ENCODE results near the gene ENG. TPM values are rescaled to one million over a fixed set of nuclear protein-coding genes. Genes with fewer than 3 reads are reported as not detected.

ENG gene
- total RNA-seq: 10 to 100 TPM in 3 of 8 experiments, 1 to 10 TPM in 2, under 1 TPM in 3; 0.21 to 28.1 (median 2.4) TPM

DNA sequence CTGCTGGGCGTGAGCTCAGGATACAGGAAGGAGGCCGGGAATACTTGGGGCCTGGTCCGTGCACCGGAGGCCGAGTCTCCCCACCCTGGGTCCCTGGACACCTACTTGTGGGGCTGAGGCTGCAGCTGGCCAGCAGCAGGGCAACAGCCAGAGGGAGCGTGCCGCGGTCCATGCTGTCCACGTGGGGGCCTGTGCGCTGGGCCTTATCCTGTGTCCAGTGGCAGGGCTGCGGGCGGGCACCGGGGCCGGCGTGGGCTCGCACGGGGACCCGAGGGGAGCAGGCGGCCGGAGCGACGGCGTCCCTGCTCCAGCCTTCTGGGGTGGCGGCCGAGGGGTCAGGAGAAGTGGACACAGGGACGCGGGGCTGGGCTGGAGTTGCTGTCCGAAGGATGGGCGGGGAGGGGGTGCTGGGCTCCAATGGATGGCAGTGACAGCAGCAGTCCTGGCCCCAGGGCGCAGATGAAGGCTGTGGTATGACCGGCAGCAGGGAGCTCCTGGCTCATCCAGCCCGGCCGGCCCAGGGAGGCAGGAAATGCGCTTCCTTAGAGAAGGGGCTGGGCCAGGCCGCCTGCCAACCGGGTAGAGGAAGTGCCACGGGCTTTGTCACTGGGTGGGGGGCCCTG, at the start of gene ENG:
TSS of gene ENG (minus strand) at position 475 of the 623 bp plus-strand sequence. CDS start at position 172, 303 bp downstream.
- in situ Hi-C loops (cut with MboI; ENCODE audit: low pct_unique_long_range_greater_than_20kb in 2 of 9, low sequenced_read_pairs in 9 of 9, unreplicated experiment in 9 of 9): no loop called here
- Histone ChIP-seq H3K4me1 (replicated peaks in 1 of 2) (peaks cover 0 to 14% of the 10 kb centered on the region in 2 donors), H3K27ac (no peak within 1 kb of the TSS), H3K4me3 (no peak within 1 kb of the TSS)
- WGBS, 10 experiments: 64 to 73% methylated on average over 5 of the region's 37 CpGs; no CpG with 5 or more reads in 8 of the 10 experiments
- peak; percentile 64 to 85 (median 74) for ATAC-seq (replicated peaks in 6 of 8)

DNA sequence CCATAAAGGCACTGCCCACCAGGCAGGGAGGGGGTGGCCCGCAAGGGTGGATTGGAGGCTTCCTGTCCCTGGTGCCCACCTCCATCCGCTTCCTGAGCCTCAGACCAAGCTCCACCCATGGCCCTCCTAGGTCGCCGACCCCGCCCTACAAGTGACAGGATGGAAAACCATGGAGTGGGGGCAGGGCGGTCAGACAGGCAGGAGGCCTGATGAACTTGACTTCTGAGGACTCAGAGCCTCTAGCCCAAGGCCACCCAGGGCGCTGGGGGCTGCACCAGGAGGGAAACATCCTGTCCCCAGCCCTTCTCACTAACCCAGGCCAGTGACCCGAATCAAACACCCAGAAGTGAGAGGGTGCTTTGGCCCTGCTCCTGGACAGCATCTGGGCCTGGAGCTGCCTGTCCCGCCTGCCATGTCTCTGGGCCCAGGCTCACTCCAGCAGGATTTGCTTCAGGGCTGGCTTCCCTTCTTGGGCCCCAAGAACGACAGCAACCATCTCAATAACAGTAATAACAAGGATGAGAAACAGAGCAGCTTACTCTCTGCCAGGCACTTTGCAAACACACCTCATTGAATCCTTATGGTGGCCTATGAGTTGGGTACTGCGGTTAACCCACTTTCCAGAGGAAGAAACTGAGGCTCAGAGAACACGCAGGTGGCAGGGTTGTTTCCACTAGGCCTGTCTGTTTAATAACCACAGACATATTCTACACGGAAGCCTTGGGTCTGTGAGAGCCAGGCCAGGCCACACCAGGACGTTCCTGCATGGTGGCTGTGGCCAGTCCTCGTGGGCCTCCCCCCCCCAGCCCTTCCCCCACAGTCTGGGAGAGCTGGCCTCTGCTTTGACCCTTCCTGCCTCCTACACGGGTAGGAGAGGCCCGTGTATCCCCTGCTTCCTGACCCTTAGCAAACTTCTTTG, 49.4 kb upstream of the ENG start:
- no peak overlapping the region for H3K4me3 ChIP-seq
- ATAC-seq (replicated peaks in 6 of 8): peak in 3 of 8 experiments; percentile 8 to 47 (median 11)
- 0 to 70% (median 0%) methylated on average over 1 to 11 of the region's 17 CpGs; no CpG with 5 or more reads in 5 of the 10 experiments for WGBS, 10 experiments
- peak overlapping the region in 1 of 2 donors; percentile 49 for H3K27ac ChIP-seq
- H3K4me1 ChIP-seq (replicated peaks in 1 of 2): peaks cover 15 to 29% of the 10 kb centered on the region in 2 donors
- in situ Hi-C loops (cut with MboI; ENCODE audit: low pct_unique_long_range_greater_than_20kb in 2 of 9, low sequenced_read_pairs in 9 of 9, unreplicated experiment in 9 of 9): loop anchor here (25.0 kb wide), 1 partner anchor 317 kb away; no protein-coding TSS in a partner anchor

DNA sequence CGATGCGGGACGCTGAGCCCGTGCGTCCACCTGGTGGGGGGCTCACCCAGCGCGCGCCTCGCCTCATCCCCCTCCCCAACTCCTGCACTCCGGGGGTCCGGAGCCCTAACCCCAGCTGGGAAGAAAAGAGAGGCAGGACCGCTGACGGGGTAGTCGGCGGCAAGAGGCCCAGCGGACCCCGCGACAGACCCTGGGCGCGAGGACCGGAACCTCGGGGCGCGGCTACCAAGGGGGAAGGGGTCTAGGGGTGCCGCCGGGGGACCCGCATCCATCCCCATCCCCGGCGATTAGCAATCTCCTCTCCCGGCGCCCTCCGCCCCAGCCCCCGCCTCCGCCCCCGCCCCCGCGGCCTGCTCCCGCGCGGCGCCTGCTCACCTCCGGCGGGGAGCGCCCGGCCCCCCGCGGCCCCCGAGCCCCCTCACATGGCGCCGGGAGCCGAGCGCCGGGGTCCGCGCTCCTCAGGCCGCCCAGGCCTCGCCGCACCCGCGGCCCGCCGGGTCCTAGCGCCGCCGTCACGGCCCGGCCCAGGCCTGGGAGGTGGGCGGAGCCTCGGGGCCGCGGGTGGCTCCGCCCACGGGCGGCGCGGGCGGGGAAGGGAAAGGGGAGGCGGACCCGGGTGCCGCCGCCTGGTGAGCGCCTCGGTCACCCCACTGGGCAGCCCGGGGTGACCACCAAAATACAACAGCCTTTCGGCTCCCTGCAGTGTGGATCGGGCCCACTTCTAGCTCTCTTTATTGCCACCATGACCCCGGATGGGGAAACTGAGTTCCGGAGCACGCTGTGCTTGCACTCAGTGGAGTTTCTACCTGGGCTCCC, 44.9 kb upstream of the ENG start, which contains the start of gene ST6GALNAC6:
TSS of gene ST6GALNAC6 (minus strand) at position 476 of the 816 bp plus-strand sequence. CDS start 1,622 bp downstream, outside the sequence.
- H3K27ac ChIP-seq: peak within 1 kb of the TSS; percentile 10 to 20
- in situ Hi-C loops (cut with MboI; ENCODE audit: low pct_unique_long_range_greater_than_20kb in 2 of 9, low sequenced_read_pairs in 9 of 9, unreplicated experiment in 9 of 9): no loop called here
- peak; percentile 19 to 88 (median 80) for ATAC-seq (replicated peaks in 6 of 8)
- H3K4me3 ChIP-seq: peak within 1 kb of the TSS; percentile 55 to 89 (median 58)
- H3K4me1 ChIP-seq (replicated peaks in 1 of 2): peaks cover 7 to 27% of the 10 kb centered on the region in 2 donors
- 37% methylated on average over 2 of the region's 89 CpGs; no CpG with 5 or more reads in 9 of the 10 experiments for WGBS, 10 experiments

DNA sequence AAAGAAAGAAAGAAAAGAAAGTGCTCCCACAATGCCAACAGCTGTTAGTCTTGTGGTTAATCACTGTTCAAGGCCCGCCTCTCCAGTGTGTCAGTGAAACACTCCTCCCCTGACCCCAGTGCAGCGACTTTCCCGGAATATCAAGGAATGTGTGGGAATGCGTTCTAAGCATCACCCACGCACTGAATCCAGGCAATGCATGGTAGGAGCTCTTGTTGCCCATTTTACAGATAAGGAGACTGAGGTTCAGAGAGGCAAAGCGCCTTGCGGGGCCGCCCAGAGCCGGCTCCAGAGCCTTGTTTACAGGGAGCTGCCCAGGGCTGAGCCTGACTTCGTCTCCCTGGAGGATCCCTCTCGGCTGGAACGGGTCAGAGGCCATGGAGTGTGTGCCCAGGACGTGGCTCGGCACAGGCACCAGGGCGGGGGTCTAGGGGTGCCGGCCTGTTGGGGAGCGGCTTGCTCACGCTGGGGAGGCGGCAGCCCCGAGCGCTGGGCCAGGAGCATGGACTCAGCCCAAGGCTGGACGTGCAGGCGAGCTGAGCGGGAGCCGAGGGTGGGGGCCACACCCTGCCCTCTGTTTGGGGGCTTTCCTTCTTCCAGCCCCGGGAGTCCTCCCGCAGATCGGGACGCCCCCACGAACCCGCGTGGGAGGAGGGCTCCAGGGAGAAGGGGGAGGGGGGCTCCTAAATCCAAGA, 44.1 kb upstream of the ENG start:
- peak overlapping the region; percentile 55 to 89 (median 58) for H3K4me3 ChIP-seq
- 0 to 67% (median 3%) methylated on average over 1 to 11 of the region's 32 CpGs; no CpG with 5 or more reads in 1 of the 10 experiments for WGBS, 10 experiments
- peak overlapping the region; percentile 10 to 20 for H3K27ac ChIP-seq
- in situ Hi-C loops (cut with MboI; ENCODE audit: low pct_unique_long_range_greater_than_20kb in 2 of 9, low sequenced_read_pairs in 9 of 9, unreplicated experiment in 9 of 9): no loop called here
- peak; percentile 4 to 59 (median 25) for ATAC-seq (replicated peaks in 6 of 8)
- peaks cover 6 to 19% of the 10 kb centered on the region in 2 donors for H3K4me1 ChIP-seq (replicated peaks in 1 of 2)

DNA sequence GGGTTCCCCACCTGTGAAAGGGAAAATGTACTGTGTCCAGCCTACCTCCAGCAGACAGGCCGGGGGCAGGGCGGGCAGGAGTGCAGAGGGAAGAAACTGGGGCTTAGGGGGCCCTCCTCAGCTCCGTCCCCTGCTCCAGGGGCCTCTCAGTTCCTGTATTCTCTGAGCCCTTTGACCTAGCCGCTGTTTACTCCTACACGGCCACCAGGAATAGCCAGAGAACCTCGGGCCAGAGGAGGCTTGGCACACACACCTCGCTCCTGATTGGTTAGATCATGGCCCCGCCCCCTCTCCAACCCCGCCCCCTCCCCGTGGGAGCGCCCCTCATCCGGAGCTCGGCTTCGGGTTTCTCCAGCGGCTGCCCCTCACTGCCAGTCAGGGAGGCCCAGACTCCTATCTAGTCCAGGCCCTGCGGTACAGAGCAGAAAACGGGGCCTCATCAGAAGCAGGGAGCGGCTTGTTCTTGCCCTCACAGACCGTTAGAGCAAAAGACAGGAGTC, 42.8 kb upstream of the ENG start:
- H3K4me3 ChIP-seq: peak overlapping the region in 2 of 5 donors; percentile 2 to 10
- H3K27ac ChIP-seq: peak overlapping the region in 1 of 2 donors; percentile 56
- no CpG with 5 or more reads among the region's 19 CpGs for WGBS, 10 experiments
- ATAC-seq (replicated peaks in 6 of 8): peak; percentile 22 to 63 (median 56)
- in situ Hi-C loops (cut with MboI; ENCODE audit: low pct_unique_long_range_greater_than_20kb in 2 of 9, low sequenced_read_pairs in 9 of 9, unreplicated experiment in 9 of 9): no loop called here
- peaks cover 3 to 14% of the 10 kb centered on the region in 2 donors for H3K4me1 ChIP-seq (replicated peaks in 1 of 2)

GRCh38 chr9:127896395-127897192, 42.1 kb upstream of the ENG start:
- Histone ChIP-seq H3K4me3 (no peak overlapping the region), H3K4me1 (replicated peaks in 1 of 2) (peaks cover 3 to 14% of the 10 kb centered on the region in 2 donors), H3K27ac (peak overlapping the region in 1 of 2 donors; percentile 40)
- WGBS, 10 experiments: 58 to 100% (median 77%) methylated on average over 1 to 3 of the region's 16 CpGs; no CpG with 5 or more reads in 2 of the 10 experiments
- in situ Hi-C loops (cut with MboI; ENCODE audit: low pct_unique_long_range_greater_than_20kb in 2 of 9, low sequenced_read_pairs in 9 of 9, unreplicated experiment in 9 of 9): no loop called here
- no peak for ATAC-seq (replicated peaks in 6 of 8)

DNA sequence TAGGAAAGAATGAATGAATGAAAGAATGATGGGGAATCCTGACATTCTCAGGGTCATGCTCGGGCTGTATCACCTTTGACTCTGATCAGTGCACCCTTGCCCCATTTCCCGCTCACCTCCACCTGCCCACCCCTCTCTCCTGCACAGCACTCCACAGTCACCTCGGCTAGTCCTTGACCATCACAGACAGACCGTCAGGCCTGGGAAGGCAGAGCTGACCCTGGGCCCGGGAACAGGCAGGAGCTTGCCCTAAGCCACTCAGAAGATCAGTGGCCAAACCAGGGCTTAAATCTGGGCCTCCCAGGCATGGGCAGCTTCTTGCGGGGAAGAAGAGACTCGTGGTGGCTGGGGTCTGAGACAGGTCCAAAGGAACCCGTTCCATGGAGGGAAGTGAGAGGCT, 41.4 kb upstream of the ENG start:
- no peak overlapping the region for H3K27ac ChIP-seq
- H3K4me3 ChIP-seq: no peak overlapping the region
- no peak for ATAC-seq (replicated peaks in 6 of 8)
- in situ Hi-C loops (cut with MboI; ENCODE audit: low pct_unique_long_range_greater_than_20kb in 2 of 9, low sequenced_read_pairs in 9 of 9, unreplicated experiment in 9 of 9): no loop called here
- WGBS, 10 experiments: 86 to 100% (median 92%) methylated on average over 1 to 3 of the region's 8 CpGs; no CpG with 5 or more reads in 5 of the 10 experiments
- H3K4me1 ChIP-seq (replicated peaks in 1 of 2): peaks cover 3 to 14% of the 10 kb centered on the region in 2 donors

DNA sequence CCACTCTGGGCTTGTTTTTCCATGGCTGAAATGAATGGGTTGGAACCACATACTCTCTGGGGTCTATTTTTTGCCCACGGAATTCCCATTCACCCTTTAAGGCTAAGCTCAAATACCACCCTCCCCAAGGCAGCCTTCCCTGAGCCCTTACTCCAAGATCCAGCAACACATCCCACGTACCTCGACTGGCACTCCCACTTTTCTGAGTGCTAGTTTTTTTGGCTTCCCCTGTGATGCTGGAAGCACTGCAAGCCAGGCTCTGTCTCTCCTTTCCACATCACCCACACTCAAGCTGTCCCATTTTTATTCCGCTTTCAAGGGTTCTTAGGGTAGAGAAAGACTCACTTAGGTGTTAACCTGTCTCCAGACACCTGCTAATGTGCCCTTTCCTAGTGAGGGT, 38.9 kb upstream of the ENG start:
- peaks cover 3 to 12% of the 10 kb centered on the region in 2 donors for H3K4me1 ChIP-seq (replicated peaks in 1 of 2)

DNA sequence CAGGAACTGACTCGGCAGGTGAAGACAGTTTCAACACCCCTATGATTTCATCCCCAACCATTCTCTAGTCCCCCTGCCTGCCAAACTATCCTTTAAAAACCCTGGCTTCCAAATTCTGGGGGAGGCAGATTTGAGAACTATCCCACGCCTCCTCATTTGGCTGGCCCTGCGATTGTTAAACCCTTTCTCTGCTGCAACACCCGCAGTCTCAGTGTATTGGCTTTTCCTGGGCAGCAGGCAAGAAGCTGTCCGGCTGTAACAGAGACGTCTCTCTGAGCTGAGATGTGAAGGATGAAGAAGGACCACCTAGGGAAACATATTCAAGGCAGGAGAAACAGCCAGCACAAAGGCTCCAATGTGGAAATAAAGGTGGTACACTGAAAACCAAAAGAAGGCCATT, 38.4 kb upstream of the ENG start:
- H3K27ac ChIP-seq: no peak overlapping the region
- H3K4me3 ChIP-seq: no peak overlapping the region
- WGBS, 10 experiments: 76 to 100% (median 96%) methylated on average over 1 to 6 of the region's 6 CpGs; no CpG with 5 or more reads in 1 of the 10 experiments
- H3K4me1 ChIP-seq (replicated peaks in 1 of 2): peaks cover 3 to 9% of the 10 kb centered on the region in 2 donors
- ATAC-seq (replicated peaks in 6 of 8): no peak
- in situ Hi-C loops (cut with MboI; ENCODE audit: low pct_unique_long_range_greater_than_20kb in 2 of 9, low sequenced_read_pairs in 9 of 9, unreplicated experiment in 9 of 9): no loop called here

More for the DNA sequence above, 38.9 kb upstream of the ENG start:
- 40 to 100% (median 100%) methylated on average over 1 to 4 of the region's 4 CpGs; no CpG with 5 or more reads in 3 of the 10 experiments for WGBS, 10 experiments
- ATAC-seq (replicated peaks in 6 of 8): no peak
- in situ Hi-C loops (cut with MboI; ENCODE audit: low pct_unique_long_range_greater_than_20kb in 2 of 9, low sequenced_read_pairs in 9 of 9, unreplicated experiment in 9 of 9): no loop called here
- Histone ChIP-seq H3K4me3 (no peak overlapping the region), H3K27ac (no peak overlapping the region)

DNA sequence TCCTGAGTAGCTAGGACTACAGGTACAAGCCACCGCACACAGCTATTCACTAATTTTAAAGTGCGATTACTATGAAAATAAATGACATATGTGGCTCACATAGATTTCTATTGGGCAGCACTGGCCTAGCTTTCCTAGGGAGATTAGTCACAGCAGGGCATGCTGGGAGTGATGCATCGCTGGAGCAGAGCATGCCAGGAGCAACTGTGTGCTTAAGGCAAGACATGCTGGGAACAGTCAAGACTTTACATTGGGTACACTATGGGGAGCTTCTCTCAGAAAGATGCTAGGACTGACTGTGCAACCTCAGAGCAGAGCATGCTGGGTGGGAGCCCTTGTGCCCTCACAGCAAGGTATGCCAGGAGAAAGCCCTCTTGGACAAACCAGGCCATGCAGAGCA, 35.6 kb upstream of the ENG start:
- 80 to 100% (median 100%) methylated on average over 1 to 3 of the region's 3 CpGs; no CpG with 5 or more reads in 2 of the 10 experiments for WGBS, 10 experiments
- ATAC-seq (replicated peaks in 6 of 8): peak in 1 of 8 experiments; percentile 3

DNA sequence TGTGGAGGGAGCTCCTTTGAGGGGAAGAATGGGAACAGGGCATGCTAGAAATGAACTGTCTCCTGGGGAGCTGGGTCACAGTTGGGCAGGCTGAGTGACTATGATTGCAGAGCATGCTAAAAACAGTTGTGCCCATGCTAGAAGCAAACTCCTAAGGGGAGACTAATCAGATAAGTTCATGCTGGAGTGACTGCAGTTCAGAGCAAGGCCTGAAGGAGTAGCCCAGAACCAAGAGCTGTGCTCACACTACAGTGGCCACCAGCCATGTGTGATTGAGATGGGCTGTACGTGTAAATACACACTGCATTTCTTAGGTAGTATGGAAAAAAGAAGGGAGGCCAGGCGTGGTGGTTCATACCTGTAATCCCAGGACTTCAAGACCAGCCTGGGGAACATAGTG, 33.3 kb upstream of the ENG start:
- WGBS, 10 experiments: 20 to 86% (median 70%) methylated on average over 1 of the region's 2 CpGs; no CpG with 5 or more reads in 6 of the 10 experiments
- Histone ChIP-seq H3K4me3 (no peak overlapping the region), H3K27ac (no peak overlapping the region), H3K4me1 (replicated peaks in 1 of 2) (peaks cover 0 to 4% of the 10 kb centered on the region in 2 donors)
- ATAC-seq (replicated peaks in 6 of 8): peak in 4 of 8 experiments; percentile 6 to 51 (median 39)
- in situ Hi-C loops (cut with MboI; ENCODE audit: low pct_unique_long_range_greater_than_20kb in 2 of 9, low sequenced_read_pairs in 9 of 9, unreplicated experiment in 9 of 9): no loop called here

More for the DNA sequence above, 35.6 kb upstream of the ENG start:
- no peak overlapping the region for H3K27ac ChIP-seq
- H3K4me1 ChIP-seq (replicated peaks in 1 of 2): peaks cover 0 to 4% of the 10 kb centered on the region in 2 donors
- H3K4me3 ChIP-seq: no peak overlapping the region
- in situ Hi-C loops (cut with MboI; ENCODE audit: low pct_unique_long_range_greater_than_20kb in 2 of 9, low sequenced_read_pairs in 9 of 9, unreplicated experiment in 9 of 9): no loop called here
